Measurements from ENCODE around the gene C6orf15. TPM values are rescaled to one million over a fixed set of nuclear protein-coding genes. Genes with fewer than 3 reads are reported as not detected.

The C6orf15 gene
- total RNA-seq, 1 experiment from 2014 or later, result not detected

- peak; percentile 72 for DNase-seq
- H3K79me2 ChIP-seq (ENCODE audit: low read length), result peaks cover 26% of the 10 kb centered on the region
- TSS peak; percentile 74 for BruUV-seq (replicated peaks)
- no peaks in the 10 kb centered on the region for H3F3A ChIP-seq (ENCODE audit: low read length, unreplicated experiment)
- H3K4me1 ChIP-seq (ENCODE audit: insufficient read depth, low read length), result peaks cover 36% of the 10 kb centered on the region
- POLR2A ChIA-PET (ENCODE audit: unreplicated experiment), result interaction anchor here (0.6 kb wide), 1 partner anchor 28 kb away, joined by 4 read pairs; no protein-coding TSS in a partner anchor
- peak overlapping the region; percentile 90 for H3K27ac ChIP-seq (ENCODE audit: low read length)
- no peak for TF ChIP-seq EZH2phosphoT487 (IDR thresholded peaks at IDR 0.05; ENCODE audit: borderline replicate concordance, low read length)
- TF ChIP-seq CTCF (conservative IDR thresholded peaks at IDR 0.05; ENCODE audit: low read depth, low read length), result peak; percentile 64
- H2AFZ ChIP-seq (ENCODE audit: low read length), result peak overlapping the region; percentile 37
- intact Hi-C loops (cut with micrococcal nuclease), result loop anchor here (1.0 kb wide), 1 partner anchor 21 kb away; no protein-coding TSS in a partner anchor
- H3K9ac ChIP-seq (ENCODE audit: low read length), result peak overlapping the region; percentile 68
- H4K20me1 ChIP-seq (ENCODE audit: low read length), result no peaks in the 10 kb centered on the region
- CTCF ChIA-PET, result interaction anchor here (1.0 to 1.2 kb wide), 2 partner anchors 28 to 201 kb away, joined by 5 to 20 read pairs; partner anchors contain the start of gene VARS2
- H3K9me2 ChIP-seq (replicated peaks; ENCODE audit: low read length), result no peaks in the 10 kb centered on the region
- H3K36me3 ChIP-seq (ENCODE audit: low read depth, low read length), result no peaks in the 10 kb centered on the region
- no peaks in the 10 kb centered on the region for H3K9me3 ChIP-seq (ENCODE audit: low read length)
- ATAC-seq, result peak; percentile 67
- peak overlapping the region; percentile 84 for H3K4me2 ChIP-seq (ENCODE audit: low read length)
- H3K27me3 ChIP-seq (ENCODE audit: low read length), result no peaks in the 10 kb centered on the region
- peak overlapping the region; percentile 62 for H3K4me3 ChIP-seq (ENCODE audit: low read length)
These were observed 2.8 kb upstream of the C6orf15 start for GRCh38 chr6:31114970-31115849.

GRCh38 chr6:31114541-31114878 lies 2.1 kb upstream of the C6orf15 start, which contains the start of gene PSORS1C1:
Gene PSORS1C1 (plus strand): TSS chr6:31114800. CDS start chr6:31129633, 14,833 bp downstream.
- H4K20me1 ChIP-seq (ENCODE audit: low read length), result no peaks in the 10 kb centered on the region

More at GRCh38 chr6:31114541-31114878, 2.1 kb upstream of the C6orf15 start, which contains the start of gene PSORS1C1:
- H3K27me3 ChIP-seq (ENCODE audit: low read length), result no peaks in the 10 kb centered on the region
- H3K36me3 ChIP-seq (ENCODE audit: low read depth, low read length), result no peaks in the 10 kb centered on the region
- ATAC-seq (peak; percentile 98), DNase-seq (peak; percentile 97)
- BruUV-seq (replicated peaks), result TSS peak; percentile 62
- no peaks in the 10 kb centered on the region for H3K9me3 ChIP-seq (ENCODE audit: low read length)
- H3K79me2 ChIP-seq (ENCODE audit: low read length), result peaks cover 26% of the 10 kb centered on the region
- TF ChIP-seq CTCF (conservative IDR thresholded peaks at IDR 0.05; ENCODE audit: low read depth, low read length) (no peak), EZH2phosphoT487 (IDR thresholded peaks at IDR 0.05; ENCODE audit: borderline replicate concordance, low read length) (no peak), EZH2 (IDR thresholded peaks at IDR 0.05; ENCODE audit: low read length, unreplicated experiment) (no peak)
- H3K27ac ChIP-seq (ENCODE audit: low read length), result peak within 1 kb of the TSS; percentile 90
- H3K4me3 ChIP-seq (ENCODE audit: low read length), result peak within 1 kb of the TSS; percentile 62
- ChIA-PET POLR2A (ENCODE audit: unreplicated experiment) (interaction anchor here (0.6 kb wide), 1 partner anchor 246 kb away, joined by 3 read pairs; no protein-coding TSS in a partner anchor), CTCF (interaction anchor here (0.6 to 1.4 kb wide), 4 partner anchors 12 to 200 kb away, joined by 5 to 20 read pairs (median 5); partner anchors contain the start of gene VARS2)
- no peaks in the 10 kb centered on the region for H3K9me2 ChIP-seq (replicated peaks; ENCODE audit: low read length)
- H3K4me1 ChIP-seq (ENCODE audit: insufficient read depth, low read length), result peaks cover 36% of the 10 kb centered on the region
- no peaks in the 10 kb centered on the region for H3F3A ChIP-seq (ENCODE audit: low read length, unreplicated experiment)
- H3K4me2 ChIP-seq (ENCODE audit: low read length), result peak within 1 kb of the TSS; percentile 84
- peak within 1 kb of the TSS; percentile 37 for H2AFZ ChIP-seq (ENCODE audit: low read length)
- intact Hi-C loops (cut with micrococcal nuclease), result no loop called here
- peak within 1 kb of the TSS; percentile 68 for H3K9ac ChIP-seq (ENCODE audit: low read length)

Measured in PC-3 (cell line).